HEK293 (cell line): ENCODE measurements around the gene BACH2.
"Not testable (repeated sequence)": the region's sequence is repeated elsewhere in the genome, so short reads cannot be mapped to it uniquely, and the experiment has no call there.

ENCODE experiments used
- CTCF ChIA-PET: fragments of 350-600 bp; formaldehyde crosslinking; extraction: SDS; loops from one replicate; lab custom pipeline; 2021; ENCODE audit warnings: antibody characterized with exemption; lab: Yijun Ruan, JAX
- POLR2A ChIA-PET: fragments of 300-600 bp; formaldehyde crosslinking; extraction: SDS; loops from one replicate; lab custom pipeline; 2020; ENCODE audit warnings: antibody characterized with exemption, inconsistent platforms; lab: Yijun Ruan, JAX
- H3K27ac ChIP-seq: fragments of 200-500 bp; sonication (Bioruptor generic); 2 replicates; pipeline ENCODE4 v1.5.1; 2014; ENCODE audit warnings: low read depth, low read length, control low read depth, inconsistent platforms; ENCODE audit errors: extremely low read depth
- H3K36me3 ChIP-seq, 2 experiments: fragments of 200-500 bp in 1 of 2; sonication (Bioruptor generic) in 1 of 2; 1 replicate in 1 of 2; 2 replicates in 1 of 2; pipeline ENCODE4 v1.5.1; 2014 to 2017; ENCODE audit warnings: inconsistent platforms in 2 of 2, low read length in 2 of 2; ENCODE audit not compliant: control insufficient read depth in 2 of 2, insufficient read depth in 1 of 2
- H3K4me1 ChIP-seq: fragments of 200-500 bp; sonication (Bioruptor generic); 2 replicates; pipeline ENCODE4 v1.5.1; 2014; ENCODE audit warnings: mild to moderate bottlenecking, low read length, inconsistent platforms; ENCODE audit not compliant: control insufficient read depth, insufficient read depth
- H3K4me3 ChIP-seq: 2 replicates; pipeline ENCODE4 v1.5.1; 2011; ENCODE audit warnings: low read depth, mild to moderate bottlenecking, control low read depth, low read length, moderate library complexity
- H3K9me3 ChIP-seq: fragments of 200-500 bp; sonication (Bioruptor generic); 2 replicates; pipeline ENCODE4 v1.5.1; 2014; ENCODE audit warnings: low read depth, low read length, inconsistent platforms; ENCODE audit not compliant: control insufficient read depth, insufficient read depth
- PRDM2 ChIP-seq: fragments of 450-650 bp; formaldehyde crosslinking; IDR thresholded peaks from 2 replicates; pipeline ENCODE4 v1.5.1; 2016; ENCODE audit warnings: missing biosample characterization, missing genetic modification characterization, borderline replicate concordance
- ZBTB11 ChIP-seq: fragments of 450-650 bp; formaldehyde crosslinking; conservative IDR thresholded peaks from 2 replicates; pipeline ENCODE4 v1.5.1; 2016; ENCODE audit warnings: low read depth, missing biosample characterization, missing genetic modification characterization
- ZNF10 ChIP-seq: fragments of 450-650 bp; formaldehyde crosslinking; IDR thresholded peaks from 2 replicates; pipeline ENCODE4 v1.5.1; 2017; ENCODE audit warnings: missing biosample characterization, missing genetic modification characterization
- ZNF112 ChIP-seq: fragments of 450-650 bp; formaldehyde crosslinking; IDR thresholded peaks from 2 replicates; pipeline ENCODE4 v1.5.0; 2017; ENCODE audit warnings: missing biosample characterization, missing genetic modification characterization
- ZNF114 ChIP-seq: fragments of 450-650 bp; formaldehyde crosslinking; IDR thresholded peaks from 2 replicates; pipeline ENCODE4 v1.5.0; 2017; ENCODE audit warnings: missing biosample characterization, missing genetic modification characterization
- ZNF121 ChIP-seq: fragments of 450-650 bp; formaldehyde crosslinking; IDR thresholded peaks from 2 replicates; pipeline ENCODE4 v1.5.1; 2016; ENCODE audit warnings: missing biosample characterization, missing genetic modification characterization
- ZNF146 ChIP-seq: fragments of 450-650 bp; formaldehyde crosslinking; IDR thresholded peaks from 2 replicates; pipeline ENCODE4 v1.5.1; 2016; ENCODE audit warnings: missing biosample characterization, missing genetic modification characterization
- ZNF157 ChIP-seq: fragments of 450-650 bp; formaldehyde crosslinking; IDR thresholded peaks from 2 replicates; pipeline ENCODE4 v1.5.1; 2016; ENCODE audit warnings: missing biosample characterization, missing genetic modification characterization
- ZNF16 ChIP-seq: fragments of 450-650 bp; formaldehyde crosslinking; IDR thresholded peaks from 2 replicates; pipeline ENCODE4 v1.5.1; 2016; ENCODE audit warnings: low read depth, missing biosample characterization, missing genetic modification characterization
- ZNF169 ChIP-seq: fragments of 450-650 bp; formaldehyde crosslinking; IDR thresholded peaks from 2 replicates; pipeline ENCODE4 v1.5.1; 2016; ENCODE audit warnings: missing biosample characterization, missing genetic modification characterization
- ZNF223 ChIP-seq: fragments of 450-650 bp; formaldehyde crosslinking; IDR thresholded peaks from 2 replicates; pipeline ENCODE4 v1.5.1; 2016; ENCODE audit warnings: missing biosample characterization, missing genetic modification characterization
- ZNF239 ChIP-seq: fragments of 450-650 bp; formaldehyde crosslinking; IDR thresholded peaks from 2 replicates; pipeline ENCODE4 v1.5.1; 2016; ENCODE audit warnings: missing biosample characterization, missing genetic modification characterization
- ZNF341 ChIP-seq: fragments of 450-650 bp; formaldehyde crosslinking; IDR thresholded peaks from 2 replicates; pipeline ENCODE4; 2016; ENCODE audit warnings: low read depth, missing biosample characterization, missing genetic modification characterization
- ZNF350 ChIP-seq: fragments of 450-650 bp; formaldehyde crosslinking; IDR thresholded peaks from 2 replicates; pipeline ENCODE4 v1.5.0; 2017; ENCODE audit warnings: missing biosample characterization, mild to moderate bottlenecking, missing genetic modification characterization
- ZNF398 ChIP-seq: fragments of 450-650 bp; formaldehyde crosslinking; IDR thresholded peaks from 2 replicates; pipeline ENCODE4 v1.5.1; 2017; ENCODE audit warnings: missing biosample characterization, missing genetic modification characterization
- ZNF404 ChIP-seq: fragments of 450-650 bp; formaldehyde crosslinking; IDR thresholded peaks from 2 replicates; pipeline ENCODE4 v1.5.1; 2017; ENCODE audit warnings: missing biosample characterization, missing genetic modification characterization
- ZNF416 ChIP-seq: fragments of 450-650 bp; formaldehyde crosslinking; IDR thresholded peaks from 2 replicates; pipeline ENCODE4 v1.5.1; 2016; ENCODE audit warnings: missing biosample characterization, missing genetic modification characterization
- ZNF423 ChIP-seq: fragments of 450-650 bp; formaldehyde crosslinking; IDR thresholded peaks from 2 replicates; pipeline ENCODE4 v1.5.1; 2016; ENCODE audit warnings: missing biosample characterization, missing genetic modification characterization
- ZNF580 ChIP-seq: fragments of 450-650 bp; formaldehyde crosslinking; IDR thresholded peaks from 2 replicates; pipeline ENCODE4 v1.5.1; 2016; ENCODE audit warnings: missing biosample characterization, missing genetic modification characterization
- ZNF654 ChIP-seq: fragments of 450-650 bp; formaldehyde crosslinking; IDR thresholded peaks from 2 replicates; pipeline ENCODE4 v1.5.1; 2016; ENCODE audit warnings: low read depth, missing biosample characterization, missing genetic modification characterization

The BACH2 gene

GRCh38 chr6:89892577-89892976, 404.1 kb downstream of the BACH2 start:
- CTCF ChIA-PET = interaction anchor here (0.6 to 0.7 kb wide), 2 partner anchors 17 to 480 kb away, joined by 3 to 4 read pairs; no protein-coding TSS in a partner anchor
- H3K9me3 ChIP-seq, H3K36me3 ChIP-seq, H3K4me1 ChIP-seq, POLR2A ChIA-PET, H3K4me3 ChIP-seq, H3K27ac ChIP-seq: not testable (repeated sequence)
- peak; percentile 60; the same call in 1 of the 2 replicates for TF ChIP-seq ZNF121 (tag by site-specific recombination)

GRCh38 chr6:89890845-89891528, 405.7 kb downstream of the BACH2 start:
- POLR2A ChIA-PET, H3K4me1 ChIP-seq, H3K9me3 ChIP-seq, H3K4me3 ChIP-seq, CTCF ChIA-PET, H3K36me3 ChIP-seq, H3K27ac ChIP-seq: not testable (repeated sequence)

- ChIA-PET CTCF (interaction anchor here (0.7 to 1.2 kb wide), 3 partner anchors 16 to 51 kb away, joined by 3 read pairs; no protein-coding TSS in a partner anchor), POLR2A (no interaction called here)
- H3K4me1 ChIP-seq = no peaks in the 10 kb centered on the region
- no peak overlapping the region for H3K27ac ChIP-seq
- H3K4me3 ChIP-seq = no peak overlapping the region
- H3K9me3 ChIP-seq = no peaks in the 10 kb centered on the region
- H3K36me3 ChIP-seq = no peaks in the 10 kb centered on the region
- TF ChIP-seq PRDM2 (tag by site-specific recombination) = no peak
- TF ChIP-seq ZNF239 (tag by site-specific recombination) = no peak
- TF ChIP-seq ZNF404 = no peak
- no peak for TF ChIP-seq ZNF157 (tag by site-specific recombination)
- TF ChIP-seq ZBTB11 (tag by site-specific recombination) = no peak
- TF ChIP-seq ZNF580 (tag by site-specific recombination) = no peak
- TF ChIP-seq ZNF654 (tag by site-specific recombination) = no peak
- TF ChIP-seq ZNF114 (tag by site-specific recombination) = no peak
- no peak for TF ChIP-seq ZNF146 (tag by site-specific recombination)
- no peak for TF ChIP-seq ZNF10 (tag by site-specific recombination)
- no peak for TF ChIP-seq ZNF350 (tag by site-specific recombination)
- no peak for TF ChIP-seq ZNF16
- no peak for TF ChIP-seq ZNF423 (tag by site-specific recombination)
- no peak for TF ChIP-seq ZNF341 (tag by site-specific recombination)
- TF ChIP-seq ZNF398 (tag by site-specific recombination) = no peak
- TF ChIP-seq ZNF112 (tag by site-specific recombination) = no peak
- no peak for TF ChIP-seq ZNF416 (tag by site-specific recombination)
- no peak for TF ChIP-seq ZNF169 (tag by site-specific recombination)
- no peak for TF ChIP-seq ZNF223 (tag by site-specific recombination)
Observed at GRCh38 chr6:89888871-89889270, 407.8 kb downstream of the BACH2 start.
